Measurements from ENCODE around the gene GANAB. TPM values are rescaled to one million over a fixed set of nuclear protein-coding genes. Genes with fewer than 3 reads are reported as not detected.

GANAB gene
- total and polyA plus RNA-seq, 2 of the 13 experiments (the other 11 are each of a cell fraction or from before 2014, with no cell fraction given), result 99.5 to 234 TPM

GRCh38 chr11:62645946-62646824, at the start of gene GANAB (continued):
- TF ChIP-seq ZNF280D (CRISPR knock-in tag; IDR thresholded peaks at IDR 0.05) (peak; percentile 35; the same call in 1 of the 2 replicates), ZBTB26 (CRISPR knock-in tag; IDR thresholded peaks at IDR 0.05; ENCODE audit: borderline replicate concordance) (no peak), PBX3 (CRISPR knock-in tag; IDR thresholded peaks at IDR 0.05; ENCODE audit: borderline replicate concordance) (no peak), ARID5B (CRISPR knock-in tag; IDR thresholded peaks at IDR 0.05) (peak; percentile 29; the same call in 1 of the 2 replicates), HMGA1 (CRISPR knock-in tag; conservative IDR thresholded peaks at IDR 0.05) (no peak), NFATC3 (CRISPR knock-in tag; IDR thresholded peaks at IDR 0.05) (no peak), PHF5A (CRISPR knock-in tag; IDR thresholded peaks at IDR 0.05; ENCODE audit: low read depth, unreplicated experiment) (no peak), CCAR2 (optimal IDR thresholded peaks at IDR 0.05; ENCODE audit: low read depth, low read length) (no peak), TBX2 (CRISPR knock-in tag; IDR thresholded peaks at IDR 0.05; ENCODE audit: borderline replicate concordance) (0 out of 2 replicates have a peak, but pooled peaks have one; percentile 22), POGZ (CRISPR knock-in tag; IDR thresholded peaks at IDR 0.05) (0 out of 2 replicates have a peak, but pooled peaks have one; percentile 30), ZKSCAN5 (CRISPR knock-in tag; IDR thresholded peaks at IDR 0.05) (0 out of 2 replicates have a peak, but pooled peaks have one; percentile 55), ZFYVE20 (CRISPR knock-in tag; IDR thresholded peaks at IDR 0.05; ENCODE audit: borderline replicate concordance, low read depth) (no peak), ZNF615 (CRISPR knock-in tag; IDR thresholded peaks at IDR 0.05; ENCODE audit: borderline replicate concordance) (no peak)
- TF ChIP-seq, protein P1, sequence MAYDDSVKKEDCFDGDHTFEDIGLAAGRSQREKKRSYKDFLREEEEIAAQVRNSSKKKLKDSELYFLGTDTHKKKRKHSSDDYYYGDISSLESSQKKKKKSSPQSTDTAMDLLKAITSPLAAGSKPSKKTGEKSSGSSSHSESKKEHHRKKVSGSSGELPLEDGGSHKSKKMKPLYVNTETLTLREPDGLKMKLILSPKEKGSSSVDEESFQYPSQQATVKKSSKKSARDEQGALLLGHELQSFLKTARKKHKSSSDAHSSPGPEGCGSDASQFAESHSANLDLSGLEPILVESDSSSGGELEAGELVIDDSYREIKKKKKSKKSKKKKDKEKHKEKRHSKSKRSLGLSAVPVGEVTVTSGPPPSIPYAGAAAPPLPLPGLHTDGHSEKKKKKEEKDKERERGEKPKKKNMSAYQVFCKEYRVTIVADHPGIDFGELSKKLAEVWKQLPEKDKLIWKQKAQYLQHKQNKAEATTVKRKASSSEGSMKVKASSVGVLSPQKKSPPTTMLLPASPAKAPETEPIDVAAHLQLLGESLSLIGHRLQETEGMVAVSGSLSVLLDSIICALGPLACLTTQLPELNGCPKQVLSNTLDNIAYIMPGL (CRISPR knock-in tag; IDR thresholded peaks at IDR 0.05; ENCODE audit: borderline replicate concordance in 1 of 2, low read depth in 1 of 2), result peak; percentile 21 to 51; a peak in 1 of 4 replicates
